CD4-positive, alpha-beta T cell treated with Interleukin-21 for 1 hour (primary cell): ENCODE data around the gene ZMYND11.

ENCODE experiments used
- DNase-seq: peaks from one replicate; pipeline ENCODE4 v3.0.0-alpha.2; 2020

ZMYND11 gene

DNA sequence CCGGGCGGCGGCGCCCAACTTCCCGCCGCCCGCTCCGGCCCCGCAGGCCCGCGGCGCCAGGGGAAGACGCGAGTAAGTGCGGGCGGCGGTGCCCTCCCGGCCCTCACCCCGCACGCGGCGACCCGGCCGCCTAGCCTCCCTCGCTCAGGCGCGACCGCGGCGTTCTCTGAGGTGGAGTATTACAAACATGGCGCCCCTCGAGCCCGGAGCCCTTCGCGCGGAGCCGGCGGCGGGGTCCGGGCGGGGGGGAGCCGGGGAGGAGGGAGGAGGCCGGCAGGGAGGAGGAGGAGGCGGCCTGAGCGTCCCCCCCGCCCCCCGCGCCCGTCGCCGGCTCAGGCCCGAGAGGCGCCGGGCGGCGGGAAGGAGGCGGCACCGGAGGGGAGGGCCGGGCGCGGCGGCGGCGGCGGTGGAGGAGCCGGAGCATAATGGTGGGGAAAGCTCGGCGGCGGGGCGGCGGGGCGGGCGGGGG is at the start of gene ZMYND11:
TSS of gene ZMYND11 (plus strand) at position 324 of the 469 bp plus-strand sequence. CDS start 44,558 bp downstream, outside the sequence.
- peak; percentile 78 for DNase-seq

DNA sequence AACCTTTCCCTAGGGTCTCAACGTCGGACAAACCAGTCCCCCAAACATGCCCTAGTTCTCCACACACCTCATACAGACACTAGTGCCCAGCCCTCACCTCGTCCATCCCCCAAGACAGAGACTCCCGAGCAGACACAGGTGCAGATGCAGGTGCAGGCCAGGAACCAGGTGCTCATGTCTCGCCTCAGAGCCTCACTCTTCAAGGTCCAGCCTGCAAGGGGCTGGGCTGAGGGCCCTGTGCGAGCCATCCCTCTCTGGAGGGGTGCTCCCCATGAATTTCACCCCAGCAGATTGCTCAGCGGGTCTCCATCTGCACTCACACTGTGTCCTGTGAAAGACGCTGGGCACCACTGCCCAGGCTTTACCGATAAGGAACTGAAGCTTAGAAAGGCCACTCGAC is 49.2 kb upstream of the ZMYND11 start:
- no peak for DNase-seq

DNA sequence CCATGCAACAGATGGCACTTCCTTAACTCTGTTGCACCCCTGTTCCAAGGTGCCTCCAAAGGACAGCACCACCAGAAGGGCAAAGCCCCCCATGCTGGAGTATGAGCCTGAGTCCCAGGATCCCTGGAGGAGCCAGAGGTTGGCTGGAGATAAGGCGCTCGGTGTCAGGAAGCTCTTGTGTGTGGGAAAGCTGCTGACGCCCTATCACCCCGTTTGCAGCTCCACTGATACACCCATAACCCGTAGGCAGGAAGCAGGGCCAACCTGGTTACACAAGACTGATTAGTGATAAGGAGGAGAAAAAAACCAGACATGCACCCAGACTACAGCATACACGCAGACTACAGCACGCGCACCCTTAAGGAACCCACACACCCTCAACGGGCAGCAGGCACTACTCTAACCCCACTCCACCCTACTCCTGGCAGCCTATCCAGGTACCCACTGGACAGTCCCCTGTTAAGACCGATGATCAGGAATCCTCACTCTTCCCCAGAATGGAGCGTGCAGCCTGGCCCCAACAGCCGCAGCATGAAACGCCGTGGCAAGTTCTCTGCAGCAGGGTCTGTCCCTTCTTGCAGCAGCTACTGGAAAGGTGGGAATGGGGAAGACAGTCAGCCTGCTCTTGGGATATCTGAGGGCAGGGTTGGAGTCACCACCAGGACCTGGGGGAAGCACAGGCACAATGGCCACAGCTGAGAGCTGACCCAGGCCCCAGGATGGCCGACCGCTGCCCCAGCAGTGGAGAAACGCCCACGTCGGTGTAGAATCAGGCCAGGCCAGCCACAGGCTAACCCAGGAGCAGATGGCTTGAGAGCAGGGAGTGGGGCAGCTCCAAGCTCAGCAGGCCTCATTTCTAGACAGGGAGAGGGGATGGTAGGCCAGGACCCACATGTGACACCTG is 47.8 kb upstream of the ZMYND11 start:
- DNase-seq, result no peak

DNA sequence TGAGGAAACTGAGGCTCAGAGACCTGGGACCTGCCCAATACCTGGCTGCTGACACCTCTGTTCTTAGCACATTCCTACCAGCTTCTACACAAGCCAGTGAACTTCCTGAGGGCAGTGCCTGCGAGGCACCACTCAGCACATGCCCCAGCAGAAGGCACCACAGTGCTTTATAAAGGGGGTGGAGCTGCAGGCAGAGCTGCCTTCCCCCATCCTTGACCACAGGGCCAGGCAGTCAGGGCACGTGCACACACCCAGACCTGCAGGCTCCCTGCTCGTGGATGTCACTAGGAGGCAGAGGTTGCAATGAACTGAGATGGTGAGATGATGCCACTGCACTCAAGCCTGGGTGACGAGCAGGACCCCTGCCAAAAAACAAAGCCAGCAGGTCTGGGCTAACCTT is 47.0 kb upstream of the ZMYND11 start:
- no peak for DNase-seq

- no peak for DNase-seq
Measured at GRCh38 chr10:89248-89647, 46.0 kb upstream of the ZMYND11 start.

- no peak for DNase-seq
Measured at GRCh38 chr10:90161-90560, 45.1 kb upstream of the ZMYND11 start.

DNA sequence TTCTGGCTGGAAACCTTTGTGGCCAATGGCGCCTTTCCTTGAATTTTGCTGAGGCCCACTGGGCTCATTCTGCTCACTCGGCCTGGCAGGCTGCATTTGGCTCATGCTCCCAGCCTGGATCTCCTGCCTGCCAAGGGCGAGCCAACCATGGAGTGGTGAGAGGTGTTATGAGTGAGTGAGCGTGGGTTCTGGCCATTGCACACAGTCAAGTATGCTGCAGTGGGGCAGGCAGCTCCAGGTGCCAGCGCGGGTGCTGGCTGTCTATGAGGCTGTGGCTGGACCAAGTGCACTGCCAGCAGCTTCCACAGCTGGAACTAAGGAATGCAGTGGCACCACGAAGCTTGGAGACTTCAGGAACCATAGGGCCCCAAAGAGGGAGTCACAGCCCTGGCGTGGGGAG is 43.9 kb upstream of the ZMYND11 start:
- DNase-seq, result no peak

DNA sequence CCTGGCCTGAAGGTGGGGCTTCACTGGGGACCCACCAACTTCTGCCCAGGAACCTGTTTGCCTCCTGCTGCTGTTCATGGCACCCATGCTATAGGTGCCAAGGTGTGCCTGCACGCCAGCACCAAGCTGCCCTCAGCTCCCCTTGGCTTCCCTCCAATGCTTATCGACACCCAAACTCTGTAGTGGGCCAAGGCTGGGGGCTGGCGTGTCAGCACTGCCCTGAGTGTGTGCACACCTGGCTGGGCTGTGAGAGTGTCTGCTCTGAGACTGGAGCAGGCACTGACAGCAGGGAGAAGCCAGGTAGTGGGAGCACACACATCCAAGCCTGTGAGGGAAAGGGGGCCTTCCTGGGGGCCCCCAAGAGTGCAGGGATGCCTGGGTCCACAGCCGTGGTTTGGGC is 43.1 kb upstream of the ZMYND11 start:
- DNase-seq, result no peak

DNA sequence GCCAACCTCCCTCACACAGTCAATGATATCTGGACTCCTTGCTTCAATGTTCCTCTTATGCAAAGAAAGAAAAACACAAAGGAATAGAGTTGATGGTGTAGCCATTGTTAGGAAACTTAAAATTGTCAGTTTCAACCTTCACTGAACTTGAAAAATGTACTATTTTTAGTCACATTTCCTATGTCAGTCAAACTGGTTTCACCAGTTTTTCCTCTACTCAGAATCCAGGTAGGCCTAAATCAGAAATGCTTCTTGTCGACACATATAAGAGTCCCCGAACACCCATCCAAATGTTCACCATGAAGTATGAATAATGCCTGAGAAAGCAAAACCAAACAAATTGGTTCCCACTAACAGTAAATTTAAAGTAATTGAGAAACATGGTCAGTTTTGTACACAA is 42.4 kb upstream of the ZMYND11 start:
- DNase-seq, result no peak

- no peak for DNase-seq
Measured at GRCh38 chr10:94613-95012, 40.6 kb upstream of the ZMYND11 start.

DNA sequence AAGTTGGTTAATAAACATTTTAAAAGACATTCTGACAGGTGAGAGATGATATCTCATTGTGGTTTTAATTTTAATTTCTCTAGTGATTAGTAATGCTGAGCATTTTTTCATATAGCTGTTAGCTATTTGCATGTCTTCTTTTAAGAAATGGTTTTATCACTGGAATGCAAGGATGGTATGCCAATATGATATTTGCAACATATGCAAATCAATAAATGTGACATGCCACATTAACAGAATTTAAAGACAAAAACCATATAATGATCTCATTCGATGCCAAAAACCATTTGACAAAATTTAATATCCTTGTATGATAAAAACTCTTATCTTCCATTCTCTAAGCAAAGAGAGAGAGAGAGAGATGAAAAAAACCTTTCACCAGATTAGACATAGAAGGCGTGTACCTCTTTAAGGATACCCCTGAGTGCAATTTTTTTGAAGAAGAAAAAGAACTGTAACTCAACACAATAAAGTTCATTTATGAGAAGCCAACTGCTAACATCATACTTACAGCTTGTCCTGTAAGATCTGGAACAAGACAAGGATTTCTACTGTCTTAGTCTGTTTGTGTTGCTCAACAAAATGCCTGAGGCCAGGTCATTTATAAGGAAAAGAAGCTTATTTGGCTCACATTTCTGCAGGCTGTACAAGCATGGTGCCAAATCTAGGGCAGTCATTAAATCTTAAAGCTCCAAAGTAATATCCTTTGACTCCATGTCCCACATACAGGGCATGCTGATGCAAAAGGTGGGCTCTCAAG is 39.7 kb upstream of the ZMYND11 start:
- no peak for DNase-seq

GRCh38 chr10:96466-96865 is 38.8 kb upstream of the ZMYND11 start:
- no peak for DNase-seq

DNA sequence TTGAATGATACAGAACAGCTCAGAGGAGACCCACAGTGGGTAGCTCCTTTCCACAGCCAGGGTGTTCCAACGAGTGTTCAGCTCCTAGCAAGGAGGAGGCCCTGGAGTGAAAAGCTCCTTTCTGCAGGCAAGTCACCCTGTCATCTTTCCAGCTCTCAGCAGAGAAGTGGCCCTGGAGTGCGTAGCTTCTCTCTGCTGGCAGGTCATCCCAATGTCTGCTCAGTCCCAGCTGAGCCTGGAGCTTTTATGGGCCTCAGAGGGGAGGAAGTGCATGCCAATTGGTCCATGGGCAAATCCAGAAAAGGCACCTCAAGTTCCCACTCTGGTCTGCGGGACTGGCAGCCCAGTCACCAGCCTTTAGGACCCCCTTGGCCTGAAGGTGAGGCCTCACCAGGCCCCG is 30.8 kb upstream of the ZMYND11 start:
- DNase-seq, result no peak

GRCh38 chr10:104862-105565 is 30.2 kb upstream of the ZMYND11 start:
- DNase-seq, result no peak

- DNase-seq, result no peak
Measured at GRCh38 chr10:105806-106205, 29.4 kb upstream of the ZMYND11 start.

- DNase-seq, result no peak
Measured at GRCh38 chr10:106740-107139, 28.5 kb upstream of the ZMYND11 start.

GRCh38 chr10:112246-112645 is 23.0 kb upstream of the ZMYND11 start:
- no peak for DNase-seq

GRCh38 chr10:124874-125273 is 10.4 kb upstream of the ZMYND11 start:
- DNase-seq, result no peak

DNA sequence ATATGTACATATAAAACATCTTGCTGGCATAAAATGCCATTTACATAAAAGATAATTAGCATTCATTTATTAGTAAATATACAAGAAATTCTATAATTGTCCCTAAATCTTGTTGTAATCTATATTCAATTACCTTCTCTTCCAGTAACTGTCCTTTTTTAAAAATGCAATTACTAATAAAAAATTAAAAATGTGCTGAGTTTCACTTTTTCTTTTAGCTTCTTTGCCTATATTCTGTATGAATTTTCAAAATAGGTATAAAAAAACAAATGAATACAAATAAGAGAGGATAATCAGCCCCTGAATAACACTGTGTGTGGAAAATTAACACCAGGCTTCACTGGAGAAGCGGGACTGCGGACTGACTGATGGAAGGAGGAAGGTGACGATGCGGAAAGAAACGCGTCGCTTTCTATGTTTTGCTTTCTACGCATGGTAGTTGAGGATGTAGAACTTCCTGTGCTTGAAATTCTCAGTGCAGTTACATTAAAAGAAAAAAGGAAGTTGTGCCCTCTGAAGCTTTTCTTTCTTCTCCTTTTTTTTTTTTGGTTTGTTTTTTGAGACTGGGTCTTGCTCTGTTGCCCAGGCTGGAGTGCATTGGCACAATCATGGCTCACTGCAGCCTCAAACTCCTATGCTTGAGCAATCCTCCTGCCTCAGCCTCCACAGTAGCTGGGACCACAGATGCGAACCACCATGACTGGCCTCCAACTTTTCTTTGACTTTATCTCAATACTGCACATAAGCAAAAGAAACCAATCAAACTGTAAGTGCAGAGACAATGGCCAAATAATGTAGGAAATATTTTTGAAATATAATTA is 7.4 kb upstream of the ZMYND11 start:
- DNase-seq, result peak; percentile 40

DNA sequence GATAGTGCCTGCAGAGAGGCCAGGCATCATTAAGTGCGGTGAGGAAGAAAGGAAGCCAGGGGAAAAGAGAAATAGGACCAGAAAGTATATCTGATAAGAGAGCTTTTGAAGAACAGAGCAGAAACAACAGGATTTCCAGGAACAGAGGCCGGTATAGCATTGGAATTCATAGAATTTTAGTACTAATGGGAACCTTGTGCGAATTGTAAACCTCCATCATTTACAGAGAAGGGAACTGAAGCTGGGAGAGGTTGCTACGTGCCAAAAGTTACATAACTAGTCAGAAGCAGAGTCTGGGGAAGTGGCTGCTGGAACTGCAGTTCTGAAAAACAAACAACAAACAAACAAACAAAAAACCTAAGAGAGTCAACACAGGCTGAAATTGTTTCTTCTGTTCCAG is 5.4 kb upstream of the ZMYND11 start:
- DNase-seq, result no peak

DNA sequence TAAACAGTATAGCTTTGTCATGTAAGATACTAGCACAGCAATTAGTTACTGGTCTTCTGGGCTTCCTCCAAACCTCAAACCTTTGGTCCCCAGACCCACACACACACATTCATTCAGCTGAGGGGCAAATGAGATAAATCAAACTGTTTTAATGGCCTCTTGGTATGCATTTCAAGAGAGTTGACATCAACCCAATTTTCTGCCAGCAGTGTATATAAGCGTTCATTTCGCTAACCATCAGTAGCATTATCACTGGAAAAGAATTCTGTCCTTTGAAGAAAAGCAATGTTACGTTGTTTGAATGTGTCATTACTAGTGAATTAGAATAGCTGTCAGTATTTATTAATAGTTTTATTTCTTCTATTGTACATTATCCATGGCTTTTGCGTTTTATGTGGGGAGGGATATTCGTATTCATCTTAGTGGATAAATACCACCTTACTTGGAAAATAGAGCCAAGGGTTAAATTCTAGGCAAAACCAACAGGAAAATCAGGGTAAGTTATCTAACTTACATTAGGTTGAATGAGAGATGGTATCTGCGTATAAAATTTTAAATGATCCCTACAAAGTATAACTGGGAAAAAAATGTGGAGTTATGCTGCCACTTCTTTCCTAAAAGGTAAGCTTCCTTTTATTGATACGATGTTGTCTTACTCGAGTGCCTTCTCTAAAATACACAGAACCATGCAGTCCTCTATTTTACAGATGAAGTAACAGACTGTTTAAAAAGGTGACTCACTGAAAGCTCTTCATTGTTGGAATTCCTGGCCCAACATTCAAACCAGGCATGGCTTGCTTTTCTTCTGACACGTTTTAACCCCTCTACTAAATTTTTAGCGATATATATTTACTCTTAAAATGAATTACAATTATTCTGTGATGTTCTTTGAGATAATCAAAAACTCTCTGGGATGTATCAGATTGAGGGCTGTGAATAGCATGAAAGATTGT is 2.0 kb upstream of the ZMYND11 start:
- DNase-seq, result no peak
